WTC11 (cell line): Measurements from ENCODE around the gene EDEM2.

Experiments
- ATF1 ChIP-seq: sonication (generic); formaldehyde crosslinking; IDR thresholded peaks from 2 replicates; pipeline ENCODE4 v1.8.1; 2023; ENCODE audit warnings: mild to moderate bottlenecking, moderate library complexity, missing genetic modification reagents
- CTCF ChIP-seq: fragments of 200-600 bp; IDR thresholded peaks from 2 replicates; pipeline ENCODE4 v1.8.0; 2022; ENCODE audit warnings: antibody characterized with exemption
- ETV6 ChIP-seq: sonication (generic); formaldehyde crosslinking; IDR thresholded peaks from 2 replicates; pipeline ENCODE4 v1.8.1; 2022; ENCODE audit warnings: mild to moderate bottlenecking, missing genetic modification reagents
- JUN ChIP-seq: sonication (generic); formaldehyde crosslinking; IDR thresholded peaks from 2 replicates; pipeline ENCODE4 v1.8.0; 2023; ENCODE audit warnings: mild to moderate bottlenecking, missing genetic modification reagents

- TF ChIP-seq CTCF (no peak), ATF1 (CRISPR knock-in tag) (no peak), JUN (CRISPR knock-in tag) (no peak), ETV6 (peak; percentile 96)
Measured at GRCh38 chr20:35171753-35172433, 24.8 kb upstream of the EDEM2 start, which contains the start of gene PROCR.
